OCI-LY7 (cell line): ENCODE measurements around the gene APOE.

ENCODE experiments used
- EZH2phosphoT487 ChIP-seq: fragments of 200-600 bp; sonication (generic); IDR thresholded peaks from 2 replicates; pipeline ENCODE4 v1.6.1; 2018; ENCODE audit warnings: low read depth, borderline replicate concordance, mild to moderate bottlenecking, mixed run types, antibody characterized with exemption, low read length, moderate library complexity, mixed read lengths
- TF ChIP-seq, protein P1 (sequence below): fragments of 200-600 bp; sonication (generic); conservative IDR thresholded peaks from 2 replicates; pipeline ENCODE4 v1.5.1; 2014; ENCODE audit warnings: mild to moderate bottlenecking, antibody characterized with exemption, low read length, moderate library complexity, mixed read lengths

DNA sequence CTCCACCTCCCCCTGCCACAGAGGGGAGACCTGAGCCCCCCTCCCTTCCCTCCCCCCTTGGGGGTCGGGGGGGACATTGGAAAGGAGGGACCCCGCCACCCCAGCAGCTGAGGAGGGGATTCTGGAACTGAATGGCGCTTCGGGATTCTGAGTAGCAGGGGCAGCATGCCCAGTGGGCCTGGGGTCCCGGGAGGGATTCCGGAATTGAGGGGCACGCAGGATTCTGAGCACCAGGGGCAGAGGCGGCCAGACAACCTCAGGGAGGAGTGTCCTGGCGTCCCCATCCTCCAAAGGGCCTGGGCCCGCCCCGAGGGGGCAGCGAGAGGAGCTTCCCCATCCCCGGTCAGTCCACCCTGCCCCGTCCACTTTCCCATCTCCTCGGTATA lies 2.4 kb upstream of the APOE start:
- TF ChIP-seq, protein P1, sequence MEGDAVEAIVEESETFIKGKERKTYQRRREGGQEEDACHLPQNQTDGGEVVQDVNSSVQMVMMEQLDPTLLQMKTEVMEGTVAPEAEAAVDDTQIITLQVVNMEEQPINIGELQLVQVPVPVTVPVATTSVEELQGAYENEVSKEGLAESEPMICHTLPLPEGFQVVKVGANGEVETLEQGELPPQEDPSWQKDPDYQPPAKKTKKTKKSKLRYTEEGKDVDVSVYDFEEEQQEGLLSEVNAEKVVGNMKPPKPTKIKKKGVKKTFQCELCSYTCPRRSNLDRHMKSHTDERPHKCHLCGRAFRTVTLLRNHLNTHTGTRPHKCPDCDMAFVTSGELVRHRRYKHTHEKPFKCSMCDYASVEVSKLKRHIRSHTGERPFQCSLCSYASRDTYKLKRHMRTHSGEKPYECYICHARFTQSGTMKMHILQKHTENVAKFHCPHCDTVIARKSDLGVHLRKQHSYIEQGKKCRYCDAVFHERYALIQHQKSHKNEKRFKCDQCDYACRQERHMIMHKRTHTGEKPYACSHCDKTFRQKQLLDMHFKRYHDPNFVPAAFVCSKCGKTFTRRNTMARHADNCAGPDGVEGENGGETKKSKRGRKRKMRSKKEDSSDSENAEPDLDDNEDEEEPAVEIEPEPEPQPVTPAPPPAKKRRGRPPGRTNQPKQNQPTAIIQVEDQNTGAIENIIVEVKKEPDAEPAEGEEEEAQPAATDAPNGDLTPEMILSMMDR: no peak
- TF ChIP-seq EZH2phosphoT487: no peak
